Measurements from ENCODE around the gene GSKIP.

The GSKIP gene

DNA sequence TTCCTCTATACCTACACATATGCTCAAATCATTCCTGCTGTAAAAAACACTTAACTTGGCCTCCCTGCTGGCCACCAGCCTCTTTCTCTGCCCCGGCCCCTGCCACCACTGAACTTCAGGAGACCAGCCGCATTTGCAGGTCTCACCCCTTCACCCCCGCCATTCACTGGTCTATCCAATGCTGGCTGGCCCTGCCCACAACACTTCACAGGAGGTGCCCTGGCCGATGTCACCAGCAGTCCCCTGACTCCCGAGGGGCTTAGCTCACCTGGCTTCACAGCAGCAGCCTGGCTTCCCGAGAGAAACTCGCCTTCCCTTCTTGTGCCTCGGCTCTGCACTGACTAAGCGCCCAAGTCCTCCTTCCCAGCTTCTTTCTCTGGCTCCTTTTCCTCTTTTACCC, 36.1 kb downstream of the GSKIP start:
- Histone ChIP-seq H3K4me3 (ENCODE audit: low read depth in 1 of 2, low read length in 2 of 2) (no peak overlapping the region), H3K27ac (ENCODE audit: low read length) (no peak overlapping the region), H3K27me3 (ENCODE audit: low read depth, low read length) (no peaks in the 10 kb centered on the region), H3K36me3 (ENCODE audit: control insufficient read depth in 1 of 2, insufficient read depth in 2 of 2, low read length in 2 of 2) (no peaks in the 10 kb centered on the region), H3K4me1 (ENCODE audit: control insufficient read depth in 1 of 2, insufficient read depth in 2 of 2, low read length in 2 of 2) (no peaks in the 10 kb centered on the region), H3K9me3 (ENCODE audit: control insufficient read depth in 1 of 2, low read length in 2 of 2) (no peaks in the 10 kb centered on the region)

DNA sequence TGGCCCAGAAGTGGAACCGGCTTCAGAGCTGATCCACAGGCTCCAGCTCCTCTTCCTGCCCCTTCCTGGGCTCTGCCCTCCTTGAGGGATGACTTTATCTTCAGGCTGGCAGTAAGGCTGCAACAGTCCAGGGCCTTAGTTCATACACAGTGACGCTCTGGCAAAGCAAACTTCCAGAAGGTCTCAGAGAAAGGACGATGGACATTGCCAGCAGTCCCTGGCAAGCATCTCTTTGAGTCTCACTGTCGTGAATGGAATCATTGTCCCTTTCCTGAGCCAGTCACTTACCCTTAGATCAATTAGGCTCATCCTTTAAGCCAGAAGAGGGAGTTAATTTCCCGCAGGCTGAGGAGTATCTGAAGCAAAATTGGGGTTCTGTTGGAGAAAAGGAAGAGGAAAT, 37.2 kb downstream of the GSKIP start:
- Histone ChIP-seq H3K9me3 (ENCODE audit: control insufficient read depth in 1 of 2, low read length in 2 of 2) (no peaks in the 10 kb centered on the region), H3K4me1 (ENCODE audit: control insufficient read depth in 1 of 2, insufficient read depth in 2 of 2, low read length in 2 of 2) (no peaks in the 10 kb centered on the region), H3K27ac (ENCODE audit: low read length) (no peak overlapping the region), H3K27me3 (ENCODE audit: low read depth, low read length) (no peaks in the 10 kb centered on the region), H3K4me3 (ENCODE audit: low read depth in 1 of 2, low read length in 2 of 2) (no peak overlapping the region), H3K36me3 (ENCODE audit: control insufficient read depth in 1 of 2, insufficient read depth in 2 of 2, low read length in 2 of 2) (no peaks in the 10 kb centered on the region)

DNA sequence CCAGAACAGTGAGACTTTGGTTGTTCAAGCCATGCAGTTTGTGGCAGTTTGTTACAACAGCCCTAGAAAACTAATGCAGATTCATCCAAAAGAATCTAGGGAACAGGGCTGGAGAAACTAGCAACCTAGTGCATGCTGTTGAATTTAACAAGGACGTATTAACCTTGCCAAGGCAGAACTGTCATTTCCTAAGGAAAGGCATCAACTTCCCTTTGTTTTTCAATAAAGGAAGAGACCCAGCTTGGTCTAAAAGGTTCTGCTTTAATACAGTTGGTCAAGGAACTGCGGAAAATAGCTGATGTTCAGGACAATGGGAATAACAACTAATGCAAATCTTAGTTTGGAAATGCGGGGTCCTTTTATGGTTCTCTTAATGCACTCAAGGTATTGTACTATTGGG, 40.1 kb downstream of the GSKIP start:
- Histone ChIP-seq H3K4me1 (ENCODE audit: control insufficient read depth in 1 of 2, insufficient read depth in 2 of 2, low read length in 2 of 2) (no peaks in the 10 kb centered on the region), H3K36me3 (ENCODE audit: control insufficient read depth in 1 of 2, insufficient read depth in 2 of 2, low read length in 2 of 2) (no peaks in the 10 kb centered on the region), H3K9me3 (ENCODE audit: control insufficient read depth in 1 of 2, low read length in 2 of 2) (no peaks in the 10 kb centered on the region), H3K4me3 (ENCODE audit: low read depth in 1 of 2, low read length in 2 of 2) (no peak overlapping the region), H3K27me3 (ENCODE audit: low read depth, low read length) (no peaks in the 10 kb centered on the region), H3K27ac (ENCODE audit: low read length) (no peak overlapping the region)

DNA sequence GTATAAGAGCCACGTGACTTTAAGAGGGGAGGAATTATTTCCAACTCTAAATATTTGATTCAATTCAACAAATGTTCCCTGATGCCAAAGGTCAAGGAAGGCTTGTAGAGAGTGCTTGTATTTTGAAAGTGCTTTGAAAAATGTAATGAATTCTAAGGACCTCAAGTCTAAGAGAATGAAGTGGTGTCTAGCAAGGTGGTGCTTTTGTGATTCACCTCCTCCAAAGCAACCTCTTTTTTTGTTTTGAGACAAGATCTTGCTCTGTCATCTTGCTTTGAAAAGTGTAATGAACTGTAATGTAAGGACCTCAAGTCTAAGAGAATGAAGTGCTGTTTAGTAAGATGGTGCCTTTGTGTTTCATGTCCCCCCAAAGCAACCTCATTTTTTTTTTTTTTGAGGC, 42.4 kb downstream of the GSKIP start:
- Histone ChIP-seq H3K27me3 (ENCODE audit: low read depth, low read length) (no peaks in the 10 kb centered on the region), H3K4me3 (ENCODE audit: low read depth in 1 of 2, low read length in 2 of 2) (no peak overlapping the region), H3K27ac (ENCODE audit: low read length) (no peak overlapping the region), H3K9me3 (ENCODE audit: control insufficient read depth in 1 of 2, low read length in 2 of 2) (no peaks in the 10 kb centered on the region), H3K36me3 (ENCODE audit: control insufficient read depth in 1 of 2, insufficient read depth in 2 of 2, low read length in 2 of 2) (no peaks in the 10 kb centered on the region), H3K4me1 (ENCODE audit: control insufficient read depth in 1 of 2, insufficient read depth in 2 of 2, low read length in 2 of 2) (no peaks in the 10 kb centered on the region)

DNA sequence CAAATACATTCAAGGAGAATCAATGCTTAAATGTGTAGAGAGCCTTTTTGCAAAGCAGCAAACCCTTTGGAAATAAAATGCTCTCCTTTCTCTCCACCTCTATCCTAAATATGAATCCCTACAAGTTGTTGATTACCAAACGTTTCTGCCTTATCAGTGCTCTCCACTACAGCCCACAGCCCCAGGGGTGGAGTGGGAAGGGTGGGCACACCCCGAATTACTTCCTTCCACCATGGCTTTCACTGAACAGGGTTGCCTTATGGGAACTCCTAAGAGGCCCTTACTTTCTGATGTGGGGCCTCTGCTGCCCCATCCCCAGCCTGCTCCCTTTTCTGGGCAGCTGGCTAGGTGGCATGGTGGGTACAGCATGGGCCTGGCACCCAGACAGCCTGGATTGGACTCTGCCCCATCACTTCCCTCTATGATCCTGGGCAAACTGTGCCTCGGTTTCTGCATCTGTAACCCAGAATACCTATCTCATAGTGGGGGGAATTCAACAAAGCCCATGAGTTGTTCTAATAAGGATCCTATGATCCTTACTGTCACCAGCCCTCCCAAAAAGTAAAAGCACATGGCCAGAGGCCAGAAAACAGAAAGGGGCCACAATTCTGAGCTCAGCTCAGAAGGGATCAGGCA, 44.7 kb downstream of the GSKIP start:
- no peaks in the 10 kb centered on the region for H3K36me3 ChIP-seq (ENCODE audit: control insufficient read depth in 1 of 2, insufficient read depth in 2 of 2, low read length in 2 of 2)
- H3K9me3 ChIP-seq (ENCODE audit: control insufficient read depth in 1 of 2, low read length in 2 of 2): no peaks in the 10 kb centered on the region
- H3K27me3 ChIP-seq (ENCODE audit: low read depth, low read length): no peaks in the 10 kb centered on the region
- no peak overlapping the region for H3K4me3 ChIP-seq (ENCODE audit: low read depth in 1 of 2, low read length in 2 of 2)
- H3K27ac ChIP-seq (ENCODE audit: low read length): no peak overlapping the region
- no peaks in the 10 kb centered on the region for H3K4me1 ChIP-seq (ENCODE audit: control insufficient read depth in 1 of 2, insufficient read depth in 2 of 2, low read length in 2 of 2)

DNA sequence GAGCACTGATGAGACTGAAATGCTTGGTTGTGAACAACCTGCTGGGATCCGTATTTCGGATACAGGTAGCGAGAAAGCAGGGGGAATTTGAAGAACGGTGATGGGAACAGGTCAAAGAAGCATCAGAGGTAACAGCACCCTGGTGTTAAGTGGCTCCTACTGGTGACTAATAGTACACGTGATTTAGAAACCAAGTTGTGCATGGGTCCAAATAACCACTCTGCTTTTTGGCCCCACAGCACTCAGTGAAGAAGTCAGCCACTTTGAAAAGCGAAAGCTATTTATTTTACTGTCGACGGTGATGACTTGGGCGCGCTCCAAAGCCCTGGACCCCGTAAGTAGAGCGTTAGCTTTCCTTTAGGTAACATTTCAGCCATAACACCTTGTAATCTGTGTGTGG, 45.3 kb downstream of the GSKIP start:
- no peak overlapping the region for H3K4me3 ChIP-seq (ENCODE audit: low read depth in 1 of 2, low read length in 2 of 2)
- no peaks in the 10 kb centered on the region for H3K9me3 ChIP-seq (ENCODE audit: control insufficient read depth in 1 of 2, low read length in 2 of 2)
- H3K27ac ChIP-seq (ENCODE audit: low read length): no peak overlapping the region
- no peaks in the 10 kb centered on the region for H3K36me3 ChIP-seq (ENCODE audit: control insufficient read depth in 1 of 2, insufficient read depth in 2 of 2, low read length in 2 of 2)
- H3K4me1 ChIP-seq (ENCODE audit: control insufficient read depth in 1 of 2, insufficient read depth in 2 of 2, low read length in 2 of 2): no peaks in the 10 kb centered on the region
- no peaks in the 10 kb centered on the region for H3K27me3 ChIP-seq (ENCODE audit: low read depth, low read length)

DNA sequence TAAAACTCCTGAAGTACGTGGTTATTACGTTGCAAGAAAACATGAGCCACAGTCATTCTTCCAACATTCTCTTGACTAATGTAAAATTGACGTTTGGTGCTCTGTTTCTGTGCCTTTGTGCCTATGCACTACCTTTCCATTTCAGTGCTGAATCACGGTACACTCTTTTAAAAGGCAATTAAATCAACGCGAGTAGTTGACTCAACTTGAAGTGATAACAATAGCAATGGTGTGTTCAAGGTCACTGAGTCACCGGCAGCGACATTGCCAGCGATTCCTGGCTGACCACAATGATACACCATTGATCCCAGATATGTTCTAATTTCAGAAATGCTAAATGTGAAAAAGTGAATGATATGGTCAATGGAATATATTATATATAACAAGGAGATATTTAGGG, 46.4 kb downstream of the GSKIP start:
- no peaks in the 10 kb centered on the region for H3K36me3 ChIP-seq (ENCODE audit: control insufficient read depth in 1 of 2, insufficient read depth in 2 of 2, low read length in 2 of 2)
- no peaks in the 10 kb centered on the region for H3K27me3 ChIP-seq (ENCODE audit: low read depth, low read length)
- H3K4me1 ChIP-seq (ENCODE audit: control insufficient read depth in 1 of 2, insufficient read depth in 2 of 2, low read length in 2 of 2): no peaks in the 10 kb centered on the region
- no peak overlapping the region for H3K4me3 ChIP-seq (ENCODE audit: low read depth in 1 of 2, low read length in 2 of 2)
- H3K9me3 ChIP-seq (ENCODE audit: control insufficient read depth in 1 of 2, low read length in 2 of 2): no peaks in the 10 kb centered on the region
- no peak overlapping the region for H3K27ac ChIP-seq (ENCODE audit: low read length)

DNA sequence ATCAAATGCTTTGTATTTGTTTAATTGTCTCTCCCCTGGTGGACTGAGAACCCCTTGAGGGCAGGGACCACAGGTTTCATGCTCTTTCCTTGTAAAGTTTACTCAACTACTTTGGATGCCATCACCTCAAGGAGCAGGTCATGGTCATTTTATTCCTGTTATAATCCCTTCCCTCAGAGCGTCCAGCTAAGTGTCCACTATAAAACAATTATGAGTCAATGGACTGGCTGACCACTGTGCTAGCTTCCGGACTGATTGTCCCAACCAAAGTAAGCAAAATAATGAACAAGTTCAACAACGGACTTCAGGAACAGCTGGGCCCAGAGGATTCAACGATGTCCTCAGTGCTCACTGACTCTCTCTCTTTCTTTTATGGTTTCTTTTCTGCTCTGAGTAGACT, 46.8 kb downstream of the GSKIP start:
- Histone ChIP-seq H3K4me1 (ENCODE audit: control insufficient read depth in 1 of 2, insufficient read depth in 2 of 2, low read length in 2 of 2) (no peaks in the 10 kb centered on the region), H3K36me3 (ENCODE audit: control insufficient read depth in 1 of 2, insufficient read depth in 2 of 2, low read length in 2 of 2) (no peaks in the 10 kb centered on the region), H3K27me3 (ENCODE audit: low read depth, low read length) (no peaks in the 10 kb centered on the region), H3K27ac (ENCODE audit: low read length) (no peak overlapping the region), H3K9me3 (ENCODE audit: control insufficient read depth in 1 of 2, low read length in 2 of 2) (no peaks in the 10 kb centered on the region), H3K4me3 (ENCODE audit: low read depth in 1 of 2, low read length in 2 of 2) (no peak overlapping the region)

DNA sequence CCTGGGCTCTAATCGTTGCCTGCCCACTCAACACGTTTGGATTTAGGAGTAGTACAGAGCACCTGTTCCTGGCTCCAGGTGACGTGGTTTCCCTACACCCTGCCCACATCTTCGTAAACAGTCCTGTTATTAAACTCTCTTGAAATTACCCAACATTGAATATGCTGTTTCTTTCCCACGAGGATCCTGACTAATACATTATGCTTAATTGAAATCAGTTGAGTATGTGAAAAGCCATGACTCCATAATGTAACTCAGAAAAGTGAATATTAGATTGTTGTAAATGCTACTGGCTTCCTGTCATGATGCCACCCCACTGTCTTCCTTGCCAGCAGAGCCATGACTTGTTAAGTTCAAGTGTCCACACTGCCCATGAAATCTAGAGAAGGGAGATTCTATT, 50.2 kb downstream of the GSKIP start:
- no peak overlapping the region for H3K4me3 ChIP-seq (ENCODE audit: low read depth in 1 of 2, low read length in 2 of 2)
- H3K36me3 ChIP-seq (ENCODE audit: control insufficient read depth in 1 of 2, insufficient read depth in 2 of 2, low read length in 2 of 2): no peaks in the 10 kb centered on the region
- no peak overlapping the region for H3K27ac ChIP-seq (ENCODE audit: low read length)
- H3K4me1 ChIP-seq (ENCODE audit: control insufficient read depth in 1 of 2, insufficient read depth in 2 of 2, low read length in 2 of 2): no peaks in the 10 kb centered on the region
- H3K9me3 ChIP-seq (ENCODE audit: control insufficient read depth in 1 of 2, low read length in 2 of 2): no peaks in the 10 kb centered on the region
- H3K27me3 ChIP-seq (ENCODE audit: low read depth, low read length): no peaks in the 10 kb centered on the region

DNA sequence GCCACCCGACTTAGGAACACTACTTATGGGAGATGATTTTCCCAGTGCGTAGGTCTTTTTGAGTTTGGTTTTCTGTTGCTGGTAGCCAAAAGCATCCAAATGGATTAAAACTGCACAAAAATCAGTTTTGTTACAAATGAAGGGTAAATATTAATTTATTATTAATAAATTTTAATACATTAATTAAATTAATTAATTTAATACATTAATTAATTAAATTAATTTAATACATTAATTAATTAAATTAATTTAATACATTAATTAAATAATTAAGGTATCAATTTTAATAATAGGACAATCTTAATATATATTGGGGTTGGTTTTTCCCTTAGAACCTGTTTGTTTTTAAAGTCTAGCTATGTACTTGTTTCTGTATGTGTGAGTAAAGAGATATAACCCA, 52.2 kb downstream of the GSKIP start:
- H3K4me1 ChIP-seq (ENCODE audit: control insufficient read depth in 1 of 2, insufficient read depth in 2 of 2, low read length in 2 of 2): no peaks in the 10 kb centered on the region
- H3K9me3 ChIP-seq (ENCODE audit: control insufficient read depth in 1 of 2, low read length in 2 of 2): no peaks in the 10 kb centered on the region
- no peaks in the 10 kb centered on the region for H3K36me3 ChIP-seq (ENCODE audit: control insufficient read depth in 1 of 2, insufficient read depth in 2 of 2, low read length in 2 of 2)
- H3K4me3 ChIP-seq (ENCODE audit: low read depth in 1 of 2, low read length in 2 of 2): no peak overlapping the region
- H3K27me3 ChIP-seq (ENCODE audit: low read depth, low read length): no peaks in the 10 kb centered on the region
- no peak overlapping the region for H3K27ac ChIP-seq (ENCODE audit: low read length)

DNA sequence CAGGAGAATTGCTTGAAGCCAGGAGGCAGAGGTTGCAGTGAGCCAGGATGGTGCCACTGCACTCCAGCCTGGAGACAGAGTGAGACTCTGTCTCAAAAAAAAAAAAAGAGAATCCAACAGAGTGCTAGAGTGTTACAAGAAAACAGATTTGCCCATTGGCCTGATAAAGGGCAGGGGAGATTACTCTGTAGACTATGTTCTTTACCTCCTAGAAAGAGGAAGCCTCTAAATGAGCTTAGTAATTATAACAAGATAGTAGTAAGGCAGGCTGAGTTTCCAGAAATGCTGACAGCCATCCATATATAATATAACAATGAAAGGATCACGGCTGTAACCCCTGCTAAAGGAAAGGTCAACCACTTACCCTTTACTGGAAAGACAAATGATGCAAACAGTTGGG, 53.0 kb downstream of the GSKIP start:
- Histone ChIP-seq H3K4me1 (ENCODE audit: control insufficient read depth in 1 of 2, insufficient read depth in 2 of 2, low read length in 2 of 2) (no peaks in the 10 kb centered on the region), H3K36me3 (ENCODE audit: control insufficient read depth in 1 of 2, insufficient read depth in 2 of 2, low read length in 2 of 2) (no peaks in the 10 kb centered on the region), H3K27ac (ENCODE audit: low read length) (no peak overlapping the region), H3K4me3 (ENCODE audit: low read depth in 1 of 2, low read length in 2 of 2) (no peak overlapping the region), H3K27me3 (ENCODE audit: low read depth, low read length) (no peaks in the 10 kb centered on the region), H3K9me3 (ENCODE audit: control insufficient read depth in 1 of 2, low read length in 2 of 2) (no peaks in the 10 kb centered on the region)

DNA sequence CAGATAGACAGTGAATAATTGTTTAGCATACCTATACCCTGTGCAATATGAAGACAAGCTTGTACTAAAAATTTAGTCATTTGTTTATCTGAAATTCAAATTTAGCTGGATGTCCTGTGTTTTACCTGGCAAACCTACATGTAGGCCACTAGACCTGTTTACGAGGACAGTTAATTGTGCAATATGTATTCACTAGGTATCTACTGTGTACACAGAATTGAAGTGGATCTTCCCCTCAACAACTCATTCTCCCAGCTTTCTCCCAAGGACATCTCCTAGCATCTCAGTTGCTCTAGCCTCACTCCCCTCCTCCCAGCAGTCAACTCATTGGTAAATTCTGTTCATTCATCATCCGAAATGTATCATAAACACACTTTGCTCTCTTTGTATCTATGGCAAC, 53.9 kb downstream of the GSKIP start:
- Histone ChIP-seq H3K9me3 (ENCODE audit: control insufficient read depth in 1 of 2, low read length in 2 of 2) (no peaks in the 10 kb centered on the region), H3K36me3 (ENCODE audit: control insufficient read depth in 1 of 2, insufficient read depth in 2 of 2, low read length in 2 of 2) (no peaks in the 10 kb centered on the region), H3K4me1 (ENCODE audit: control insufficient read depth in 1 of 2, insufficient read depth in 2 of 2, low read length in 2 of 2) (no peaks in the 10 kb centered on the region), H3K4me3 (ENCODE audit: low read depth in 1 of 2, low read length in 2 of 2) (no peak overlapping the region), H3K27me3 (ENCODE audit: low read depth, low read length) (no peaks in the 10 kb centered on the region), H3K27ac (ENCODE audit: low read length) (no peak overlapping the region)

Measured in muscle layer of duodenum (tissue), 2 donors.